RWPE1 (cell line): ENCODE measurements around the gene PROSER3.

Experiments used
- CTCF ChIA-PET: fragments of 350-600 bp; sonication (Branson Sonifier 250); formaldehyde crosslinking; extraction: SDS; loops from one replicate; lab custom pipeline; 2021; lab: Yijun Ruan, JAX
- POLR2A ChIA-PET: fragments of 400-600 bp; formaldehyde crosslinking; extraction: SDS; loops from one replicate; lab custom pipeline; 2020; ENCODE audit warnings: antibody characterized with exemption; ENCODE audit not compliant: low non-redundant PET; lab: Yijun Ruan, JAX
- DNase-seq: peaks from one replicate; pipeline ENCODE4 v3.0.0; 2012; ENCODE audit warnings: low spot score
- H3K27ac ChIP-seq: fragments of 450-650 bp; 2 replicates; pipeline ENCODE4 v1.5.1; 2017
- CTCF ChIP-seq: fragments of 450-650 bp; conservative IDR thresholded peaks from 2 replicates; pipeline ENCODE4 v1.5.1; 2017; ENCODE audit warnings: low read depth, mild to moderate bottlenecking

Gene PROSER3

GRCh38 chr19:35784503-35785338 lies 26.7 kb downstream of the PROSER3 start:
- CTCF ChIA-PET: no interaction called here
- POLR2A ChIA-PET: no interaction called here
- H3K27ac ChIP-seq: no peak overlapping the region

GRCh38 chr19:35785339-35785627 lies 27.3 kb downstream of the PROSER3 start:
- CTCF ChIA-PET: no interaction called here
- TF ChIP-seq CTCF: no peak
- POLR2A ChIA-PET: no interaction called here
- DNase-seq: no peak
- H3K27ac ChIP-seq: no peak overlapping the region

More at GRCh38 chr19:35784503-35785338, 26.7 kb downstream of the PROSER3 start:
- no peak for DNase-seq
- TF ChIP-seq CTCF: no peak

- no peak for TF ChIP-seq CTCF
Observed at GRCh38 chr19:35786299-35787160, 28.6 kb downstream of the PROSER3 start.

DNA sequence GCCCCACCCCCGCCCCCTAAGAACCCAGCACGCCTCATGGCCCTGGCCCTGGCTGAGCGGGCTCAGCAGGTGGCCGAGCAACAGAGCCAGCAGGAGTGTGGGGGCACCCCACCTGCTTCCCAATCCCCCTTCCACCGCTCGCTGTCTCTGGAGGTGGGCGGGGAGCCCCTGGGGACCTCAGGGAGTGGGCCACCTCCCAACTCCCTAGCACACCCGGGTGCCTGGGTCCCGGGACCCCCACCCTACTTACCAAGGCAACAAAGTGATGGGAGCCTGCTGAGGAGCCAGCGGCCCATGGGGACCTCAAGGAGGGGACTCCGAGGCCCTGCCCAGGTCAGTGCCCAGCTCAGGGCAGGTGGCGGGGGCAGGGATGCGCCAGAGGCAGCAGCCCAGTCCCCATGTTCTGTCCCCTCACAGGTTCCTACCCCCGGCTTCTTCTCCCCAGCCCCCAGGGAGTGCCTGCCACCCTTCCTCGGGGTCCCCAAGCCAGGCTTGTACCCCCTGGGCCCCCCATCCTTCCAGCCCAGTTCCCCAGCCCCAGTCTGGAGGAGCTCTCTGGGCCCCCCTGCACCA lies 29.3 kb downstream of the PROSER3 start:
- no peak overlapping the region for H3K27ac ChIP-seq
- CTCF ChIA-PET: no interaction called here
- no peak for TF ChIP-seq CTCF
- POLR2A ChIA-PET: no interaction called here
- DNase-seq: no peak

More at GRCh38 chr19:35786299-35787160, 28.6 kb downstream of the PROSER3 start:
- ChIA-PET CTCF (no interaction called here), POLR2A (no interaction called here)
- H3K27ac ChIP-seq: no peak overlapping the region; the same call in 1 of the 2 replicates
- no peak for DNase-seq

DNA sequence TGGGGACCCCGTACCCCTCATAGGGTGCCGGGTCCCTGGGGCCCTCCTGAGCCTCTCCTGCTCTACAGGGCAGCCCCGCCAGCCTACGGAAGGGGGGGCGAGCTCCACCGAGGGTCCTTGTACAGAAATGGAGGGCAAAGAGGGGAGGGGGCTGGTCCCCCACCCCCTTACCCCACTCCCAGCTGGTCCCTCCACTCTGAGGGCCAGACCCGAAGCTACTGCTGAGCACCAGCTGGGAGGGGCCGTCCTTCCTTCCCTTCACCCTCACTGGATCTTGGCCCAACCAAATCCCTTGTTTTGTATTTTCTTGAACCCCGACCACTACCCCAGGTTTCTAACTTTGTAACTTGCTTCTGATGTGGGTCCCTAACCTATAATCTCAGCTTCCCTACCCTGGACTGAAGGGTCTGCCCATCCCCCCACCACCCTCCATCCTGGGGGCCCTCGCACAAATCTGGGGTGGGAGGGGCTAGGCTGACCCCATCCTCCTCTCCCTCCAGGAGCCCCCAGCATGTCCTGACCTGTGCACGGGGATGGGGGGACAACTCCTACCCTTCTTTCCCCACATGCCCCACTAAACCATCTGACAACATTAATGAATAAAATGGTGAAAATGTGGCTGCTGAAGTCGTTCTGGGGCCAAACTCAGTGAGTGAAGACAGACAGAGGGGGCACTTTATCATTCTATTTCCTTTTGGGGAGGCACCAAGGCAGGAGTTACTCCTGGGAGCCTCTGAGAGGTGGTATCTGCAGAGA lies 30.4 kb downstream of the PROSER3 start:
- no peak for TF ChIP-seq CTCF
- POLR2A ChIA-PET: no interaction called here

More for the DNA sequence above, 30.4 kb downstream of the PROSER3 start:
- H3K27ac ChIP-seq: no peak overlapping the region
- CTCF ChIA-PET: no interaction called here
- no peak for DNase-seq
